Measurements from ENCODE around the gene REXO4. TPM values are rescaled to one million over a fixed set of nuclear protein-coding genes. Genes with fewer than 3 reads are reported as not detected.

Gene REXO4
- total and polyA plus RNA-seq, 9 of the 15 experiments (the other 6 are each of a cell fraction or from before 2014, with no cell fraction given) = 3.4 to 72.9 (median 31.1) TPM

- TF ChIP-seq CREB3 (tag; conservative IDR thresholded peaks at IDR 0.05; ENCODE audit: low read depth) (no peak), ZNF584 (CRISPR knock-in tag; IDR thresholded peaks at IDR 0.05; ENCODE audit: low read depth) (no peak), PATZ1 (CRISPR knock-in tag; IDR thresholded peaks at IDR 0.05; ENCODE audit: borderline replicate concordance) (no peak), OTX1 (CRISPR knock-in tag; IDR thresholded peaks at IDR 0.05) (no peak), CREB1 (IDR thresholded peaks at IDR 0.05) (peak; percentile 14; the same call in 1 of the 2 replicates), CREB1 (CRISPR knock-in tag; IDR thresholded peaks at IDR 0.05) (peak; percentile 43; the same call in 1 of the 2 replicates), ZNF324 (CRISPR knock-in tag; IDR thresholded peaks at IDR 0.05) (no peak), ZBED1 (IDR thresholded peaks at IDR 0.05) (no peak), TGIF2 (CRISPR knock-in tag; IDR thresholded peaks at IDR 0.05) (no peak), CBX5 (IDR thresholded peaks at IDR 0.05; ENCODE audit: borderline replicate concordance, low read depth) (no peak), TAF15 (IDR thresholded peaks at IDR 0.05; ENCODE audit: low read depth, low read length) (no peak), POLR2AphosphoS2 (IDR thresholded peaks at IDR 0.05; ENCODE audit: low read length) (no peak), SMARCC2 (IDR thresholded peaks at IDR 0.05; ENCODE audit: low read depth) (no peak), ZNF699 (CRISPR knock-in tag; IDR thresholded peaks at IDR 0.05; ENCODE audit: insufficient replicate concordance) (no peak), U2AF1 (optimal IDR thresholded peaks at IDR 0.05; ENCODE audit: low read depth, low read length) (no peak), EWSR1 (IDR thresholded peaks at IDR 0.05; ENCODE audit: borderline replicate concordance, low read depth, partially characterized antibody) (no peak)
- TF ChIP-seq, protein P1, sequence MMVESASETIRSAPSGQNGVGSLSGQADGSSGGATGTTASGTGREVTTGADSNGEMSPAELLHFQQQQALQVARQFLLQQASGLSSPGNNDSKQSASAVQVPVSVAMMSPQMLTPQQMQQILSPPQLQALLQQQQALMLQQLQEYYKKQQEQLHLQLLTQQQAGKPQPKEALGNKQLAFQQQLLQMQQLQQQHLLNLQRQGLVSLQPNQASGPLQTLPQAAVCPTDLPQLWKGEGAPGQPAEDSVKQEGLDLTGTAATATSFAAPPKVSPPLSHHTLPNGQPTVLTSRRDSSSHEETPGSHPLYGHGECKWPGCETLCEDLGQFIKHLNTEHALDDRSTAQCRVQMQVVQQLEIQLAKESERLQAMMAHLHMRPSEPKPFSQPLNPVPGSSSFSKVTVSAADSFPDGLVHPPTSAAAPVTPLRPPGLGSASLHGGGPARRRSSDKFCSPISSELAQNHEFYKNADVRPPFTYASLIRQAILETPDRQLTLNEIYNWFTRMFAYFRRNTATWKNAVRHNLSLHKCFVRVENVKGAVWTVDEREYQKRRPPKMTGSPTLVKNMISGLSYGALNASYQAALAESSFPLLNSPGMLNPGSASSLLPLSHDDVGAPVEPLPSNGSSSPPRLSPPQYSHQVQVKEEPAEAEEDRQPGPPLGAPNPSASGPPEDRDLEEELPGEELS (CRISPR knock-in tag; IDR thresholded peaks at IDR 0.05; ENCODE audit: borderline replicate concordance) = no peak
- TF ChIP-seq, protein P2, sequence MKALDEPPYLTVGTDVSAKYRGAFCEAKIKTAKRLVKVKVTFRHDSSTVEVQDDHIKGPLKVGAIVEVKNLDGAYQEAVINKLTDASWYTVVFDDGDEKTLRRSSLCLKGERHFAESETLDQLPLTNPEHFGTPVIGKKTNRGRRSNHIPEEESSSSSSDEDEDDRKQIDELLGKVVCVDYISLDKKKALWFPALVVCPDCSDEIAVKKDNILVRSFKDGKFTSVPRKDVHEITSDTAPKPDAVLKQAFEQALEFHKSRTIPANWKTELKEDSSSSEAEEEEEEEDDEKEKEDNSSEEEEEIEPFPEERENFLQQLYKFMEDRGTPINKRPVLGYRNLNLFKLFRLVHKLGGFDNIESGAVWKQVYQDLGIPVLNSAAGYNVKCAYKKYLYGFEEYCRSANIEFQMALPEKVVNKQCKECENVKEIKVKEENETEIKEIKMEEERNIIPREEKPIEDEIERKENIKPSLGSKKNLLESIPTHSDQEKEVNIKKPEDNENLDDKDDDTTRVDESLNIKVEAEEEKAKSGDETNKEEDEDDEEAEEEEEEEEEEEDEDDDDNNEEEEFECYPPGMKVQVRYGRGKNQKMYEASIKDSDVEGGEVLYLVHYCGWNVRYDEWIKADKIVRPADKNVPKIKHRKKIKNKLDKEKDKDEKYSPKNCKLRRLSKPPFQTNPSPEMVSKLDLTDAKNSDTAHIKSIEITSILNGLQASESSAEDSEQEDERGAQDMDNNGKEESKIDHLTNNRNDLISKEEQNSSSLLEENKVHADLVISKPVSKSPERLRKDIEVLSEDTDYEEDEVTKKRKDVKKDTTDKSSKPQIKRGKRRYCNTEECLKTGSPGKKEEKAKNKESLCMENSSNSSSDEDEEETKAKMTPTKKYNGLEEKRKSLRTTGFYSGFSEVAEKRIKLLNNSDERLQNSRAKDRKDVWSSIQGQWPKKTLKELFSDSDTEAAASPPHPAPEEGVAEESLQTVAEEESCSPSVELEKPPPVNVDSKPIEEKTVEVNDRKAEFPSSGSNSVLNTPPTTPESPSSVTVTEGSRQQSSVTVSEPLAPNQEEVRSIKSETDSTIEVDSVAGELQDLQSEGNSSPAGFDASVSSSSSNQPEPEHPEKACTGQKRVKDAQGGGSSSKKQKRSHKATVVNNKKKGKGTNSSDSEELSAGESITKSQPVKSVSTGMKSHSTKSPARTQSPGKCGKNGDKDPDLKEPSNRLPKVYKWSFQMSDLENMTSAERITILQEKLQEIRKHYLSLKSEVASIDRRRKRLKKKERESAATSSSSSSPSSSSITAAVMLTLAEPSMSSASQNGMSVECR (CRISPR knock-in tag; IDR thresholded peaks at IDR 0.05) = no peak
Measured at GRCh38 chr9:133459476-133460404, 41.9 kb upstream of the REXO4 start, which contains the start of gene CACFD1 (continued).
